HFF-Myc (cell line): ENCODE data around the gene PPFIA4.

ENCODE experiments used
- DNase-seq: peaks from one replicate; pipeline ENCODE4 v3.0.0-alpha.2; 2011; ENCODE audit warnings: low read depth; ENCODE audit errors: extremely low read depth
- H3K4me3 ChIP-seq: replicated peaks from 2 replicates; pipeline ENCODE4 v1.5.1; 2011; ENCODE audit warnings: low read depth, mild to moderate bottlenecking, control low read depth, low read length
- TF ChIP-seq, protein P1 (sequence below): IDR thresholded peaks from 2 replicates; pipeline ENCODE4 v1.5.1; 2012; ENCODE audit warnings: mild to moderate bottlenecking, low read depth, low read length, control low read depth; ENCODE audit errors: missing control alignments

PPFIA4 gene

DNA sequence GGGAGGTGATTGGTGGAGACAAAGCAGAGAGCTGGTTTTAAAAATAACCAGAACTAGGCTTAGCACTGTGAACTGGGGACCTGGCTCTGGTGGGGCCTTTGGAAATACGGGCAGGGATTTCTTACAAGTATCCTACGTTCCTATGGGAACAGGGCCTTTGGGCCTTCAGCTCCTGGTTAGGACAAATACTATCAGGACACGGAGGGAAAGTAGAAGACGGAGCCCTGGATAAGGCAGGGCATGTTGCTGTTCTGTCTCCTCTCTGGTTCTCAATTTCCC lies 64.8 kb downstream of the PPFIA4 start:
- TF ChIP-seq, protein P1, sequence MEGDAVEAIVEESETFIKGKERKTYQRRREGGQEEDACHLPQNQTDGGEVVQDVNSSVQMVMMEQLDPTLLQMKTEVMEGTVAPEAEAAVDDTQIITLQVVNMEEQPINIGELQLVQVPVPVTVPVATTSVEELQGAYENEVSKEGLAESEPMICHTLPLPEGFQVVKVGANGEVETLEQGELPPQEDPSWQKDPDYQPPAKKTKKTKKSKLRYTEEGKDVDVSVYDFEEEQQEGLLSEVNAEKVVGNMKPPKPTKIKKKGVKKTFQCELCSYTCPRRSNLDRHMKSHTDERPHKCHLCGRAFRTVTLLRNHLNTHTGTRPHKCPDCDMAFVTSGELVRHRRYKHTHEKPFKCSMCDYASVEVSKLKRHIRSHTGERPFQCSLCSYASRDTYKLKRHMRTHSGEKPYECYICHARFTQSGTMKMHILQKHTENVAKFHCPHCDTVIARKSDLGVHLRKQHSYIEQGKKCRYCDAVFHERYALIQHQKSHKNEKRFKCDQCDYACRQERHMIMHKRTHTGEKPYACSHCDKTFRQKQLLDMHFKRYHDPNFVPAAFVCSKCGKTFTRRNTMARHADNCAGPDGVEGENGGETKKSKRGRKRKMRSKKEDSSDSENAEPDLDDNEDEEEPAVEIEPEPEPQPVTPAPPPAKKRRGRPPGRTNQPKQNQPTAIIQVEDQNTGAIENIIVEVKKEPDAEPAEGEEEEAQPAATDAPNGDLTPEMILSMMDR = no peak
- no peak overlapping the region for H3K4me3 ChIP-seq
- DNase-seq = no peak

DNA sequence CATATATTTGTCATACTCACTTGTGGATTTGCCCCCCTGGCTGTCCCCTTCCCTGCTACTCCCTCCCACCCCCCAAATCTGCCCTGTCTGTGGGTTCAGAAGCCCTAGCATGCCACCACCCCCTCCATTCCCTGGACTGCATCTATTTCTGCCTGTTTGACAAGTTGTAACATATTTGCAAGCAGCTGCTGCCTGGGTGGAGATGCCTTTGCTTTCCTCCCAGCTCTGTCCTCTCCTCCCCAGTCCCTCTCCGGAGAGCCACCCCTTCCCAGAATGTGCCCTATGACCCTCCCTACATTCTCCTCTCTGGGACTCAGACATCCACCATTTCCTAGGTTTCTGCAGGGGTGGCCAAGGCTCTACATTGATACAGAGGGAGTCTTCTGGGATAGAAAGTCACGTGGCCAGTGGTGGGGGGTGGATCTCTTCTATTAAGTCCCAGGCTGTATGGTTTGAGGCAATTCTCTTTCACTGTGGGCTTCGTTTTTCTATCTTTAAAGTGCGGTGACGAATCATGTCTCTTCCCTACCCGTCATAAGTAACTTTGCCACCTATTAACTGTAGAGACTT lies 65.6 kb downstream of the PPFIA4 start:
- DNase-seq = no peak
- TF ChIP-seq, protein P1 = no peak
- no peak overlapping the region for H3K4me3 ChIP-seq

DNA sequence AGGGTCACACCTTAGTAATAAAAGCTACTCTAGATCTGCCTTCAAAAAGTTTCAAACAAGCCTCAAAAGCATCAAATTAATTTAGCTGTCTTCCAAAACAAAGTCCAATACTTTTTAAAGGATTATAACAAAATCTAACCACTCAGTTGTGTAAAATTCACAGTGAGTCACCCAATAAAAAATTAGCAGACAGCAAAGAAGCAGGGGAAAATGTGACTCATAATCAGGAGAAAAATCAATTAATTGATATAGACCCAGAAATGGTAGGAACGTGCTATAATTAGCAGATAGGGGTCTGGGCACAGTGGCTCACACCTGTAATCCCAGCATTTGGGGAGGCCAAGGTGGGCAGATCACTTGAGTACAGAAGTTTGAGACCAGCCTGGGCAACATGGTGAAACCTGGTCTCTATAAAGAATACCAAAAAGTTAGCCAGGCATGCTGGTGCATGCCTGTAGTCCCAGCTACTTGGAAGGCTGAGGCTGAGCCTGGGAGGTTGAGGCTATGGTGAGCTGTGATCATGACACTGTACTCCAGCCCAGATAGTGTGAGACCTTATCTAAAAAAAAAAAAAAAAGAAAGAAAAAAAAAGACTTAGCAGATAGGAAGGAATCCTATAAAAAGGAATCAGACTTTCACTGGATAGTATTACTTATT lies 67.6 kb downstream of the PPFIA4 start:
- DNase-seq = no peak
- TF ChIP-seq, protein P1 = no peak
- H3K4me3 ChIP-seq = no peak overlapping the region

DNA sequence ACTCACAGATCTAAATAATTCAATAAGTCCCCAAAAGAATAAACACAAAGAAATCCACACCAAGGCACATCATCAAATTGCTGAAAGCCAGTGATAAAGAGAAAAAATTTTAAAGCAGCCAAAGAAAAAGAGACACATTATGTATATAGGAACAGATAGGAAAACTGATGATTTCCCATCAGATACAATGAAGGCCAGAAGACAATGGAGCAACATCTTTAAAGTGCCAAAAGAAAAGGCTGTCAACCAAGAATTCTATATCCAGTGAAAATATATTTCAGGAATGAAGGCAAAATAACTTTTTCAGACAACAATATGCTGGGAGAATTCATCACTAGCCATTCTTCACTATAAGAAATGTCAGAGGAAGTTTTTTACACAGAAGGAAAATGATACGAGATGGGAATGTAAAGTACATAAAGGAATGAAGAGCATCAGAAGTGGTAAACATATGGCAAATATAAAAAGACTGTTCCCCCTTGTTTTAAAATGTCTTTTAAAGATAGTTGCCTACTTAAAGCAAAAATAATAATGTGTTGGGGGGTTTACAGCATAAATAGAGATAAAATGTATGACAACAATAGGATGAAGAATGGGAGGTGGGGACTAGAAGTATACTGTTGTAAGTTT lies 68.9 kb downstream of the PPFIA4 start:
- no peak overlapping the region for H3K4me3 ChIP-seq
- TF ChIP-seq, protein P1 = no peak
- no peak for DNase-seq

DNA sequence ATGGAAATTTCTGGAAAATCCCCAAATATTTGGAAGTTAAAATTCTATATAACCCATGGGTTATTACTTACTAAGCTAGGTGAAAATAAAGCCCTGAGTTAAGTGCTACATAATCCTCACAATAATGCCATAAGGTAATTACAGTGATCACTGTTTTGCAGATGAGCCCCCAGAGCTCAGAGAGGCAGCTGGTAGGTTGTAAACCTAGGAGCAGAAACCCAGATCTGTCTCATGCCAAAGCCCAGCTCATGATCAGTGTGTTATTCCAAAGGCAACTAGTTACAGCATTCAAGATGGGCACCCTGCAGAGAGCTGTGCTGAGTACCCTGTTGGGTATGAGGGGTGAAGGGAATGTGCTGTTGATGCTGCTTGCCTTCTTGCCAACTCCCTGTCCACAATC lies 70.3 kb downstream of the PPFIA4 start:
- TF ChIP-seq, protein P1 = no peak
- no peak for DNase-seq
- no peak overlapping the region for H3K4me3 ChIP-seq

DNA sequence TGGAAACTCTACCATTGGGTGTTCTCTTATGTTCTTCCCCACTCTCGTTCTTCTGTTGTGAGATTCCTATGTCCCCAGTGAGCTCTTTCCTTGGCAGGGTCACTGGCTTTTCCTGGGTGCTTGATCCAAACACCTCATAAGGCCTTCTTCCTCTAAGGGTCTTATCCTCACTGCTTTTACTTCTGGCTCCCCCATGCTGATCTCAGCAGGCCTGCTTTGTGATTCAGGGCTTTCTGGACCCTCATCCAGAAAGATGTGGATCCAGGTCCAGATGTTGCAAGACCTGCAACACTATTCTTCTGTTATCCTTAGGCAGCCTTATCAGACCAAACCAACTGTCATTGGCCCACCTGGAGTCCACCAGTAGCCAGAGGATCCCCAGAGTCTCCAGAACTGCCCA lies 70.7 kb downstream of the PPFIA4 start:
- TF ChIP-seq, protein P1 = no peak
- no peak for DNase-seq
- no peak overlapping the region for H3K4me3 ChIP-seq

DNA sequence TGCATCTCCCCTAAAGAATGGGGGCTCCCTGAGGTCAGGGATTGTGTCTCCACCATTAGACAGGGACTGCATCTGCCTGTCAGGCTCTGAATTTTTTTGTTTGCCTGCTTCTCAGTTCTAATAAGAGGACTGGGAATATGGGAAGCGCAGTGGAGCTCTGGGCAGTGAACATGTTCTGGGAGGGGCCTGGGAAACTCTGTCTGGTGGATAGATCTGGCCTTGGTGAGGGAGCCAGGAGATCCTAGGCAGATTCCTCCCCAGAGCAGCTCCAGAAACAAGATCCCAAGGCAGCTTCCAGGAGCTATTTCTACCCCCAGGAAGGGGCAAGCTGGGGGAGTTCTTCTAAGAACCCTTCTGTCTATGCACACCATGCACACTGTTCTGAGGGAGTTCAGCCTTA lies 72.2 kb downstream of the PPFIA4 start:
- TF ChIP-seq, protein P1 = no peak
- H3K4me3 ChIP-seq = no peak overlapping the region
- DNase-seq = no peak
